Small intestine (tissue), 7 donors: ENCODE results near the gene KIAA1328. TPM values are rescaled to one million over a fixed set of nuclear protein-coding genes. Genes with fewer than 3 reads are reported as not detected.
A peak's percentile ranks its signal among the peaks of the same experiment; 100 is the strongest.
"Not testable (repeated sequence)": the region's sequence is repeated elsewhere in the genome, so short reads cannot be mapped to it uniquely, and the experiment has no call there.

Source experiments
- DNase-seq, 2 donors: peaks; one replicate each; pipeline versions ENCODE4 v3.0.0 to v3.0.0-alpha.2; 2013
- FAIRE-seq: peaks from 2 replicates; lab custom pipeline; 2012; peaks lifted over from hg19 to GRCh38; lab: Jason Lieb, UNC
- H3K27ac ChIP-seq, 3 donors: one replicate each; pipeline ENCODE4 v1.5.1; 2013; ENCODE audit warnings: low read length in 2 of 3, mild to moderate bottlenecking in 2 of 3, control low read depth in 1 of 3, inconsistent platforms in 1 of 3, low read depth in 1 of 3, moderate library complexity in 1 of 3
- H3K27me3 ChIP-seq, 3 donors: one replicate each; pipeline ENCODE4 v1.6.1; 2013; ENCODE audit warnings: low read length in 3 of 3, inconsistent platforms in 1 of 3; ENCODE audit not compliant: control insufficient read depth in 3 of 3, insufficient read depth in 3 of 3
- H3K36me3 ChIP-seq, 3 donors: one replicate each; pipeline ENCODE4 v1.6.1; 2013; ENCODE audit warnings: low read length in 3 of 3, inconsistent platforms in 1 of 3, low read depth in 1 of 3, mild to moderate bottlenecking in 1 of 3, moderate library complexity in 1 of 3; ENCODE audit not compliant: control insufficient read depth in 3 of 3, insufficient read depth in 2 of 3
- H3K4me1 ChIP-seq, 3 donors: one replicate each; pipeline ENCODE4 v1.6.1; 2013; ENCODE audit warnings: low read length in 2 of 3, inconsistent platforms in 1 of 3, low read depth in 1 of 3, mild to moderate bottlenecking in 1 of 3, moderate library complexity in 1 of 3; ENCODE audit not compliant: control insufficient read depth in 3 of 3, insufficient read depth in 2 of 3
- H3K4me3 ChIP-seq, 3 donors: one replicate each; pipeline ENCODE4 v1.5.1; 2013; ENCODE audit warnings: low read length in 3 of 3, control low read depth in 1 of 3, inconsistent platforms in 1 of 3, low read depth in 1 of 3, mild to moderate bottlenecking in 1 of 3, moderate library complexity in 1 of 3
- H3K9me3 ChIP-seq, 2 donors: one replicate each; pipeline ENCODE4 v1.6.1; 2013; ENCODE audit warnings: low read depth in 1 of 2, low read length in 1 of 2; ENCODE audit not compliant: control insufficient read depth in 2 of 2, insufficient read depth in 1 of 2
- WGBS, 3 donors: extraction: QIAGEN DNeasy Blood & Tissue Kit; methylation state at CpG; one replicate each; pipeline ENCODE4 v1.1.7; 2013; 5-methylcytosine and 5-hydroxymethylcytosine counted together
- polyA plus RNA-seq, 4 donors: library from polyadenylated mRNA; stranded (reverse) in 3 of 4; unstranded in 1 of 4; fragments of 200-250 nt in 3 of 4; fragments of 120-200 nt in 1 of 4; gene quantifications; one replicate each; pipeline versions ENCODE4 v1.2.1 to v1.2.3, GENCODE V29; 2013
- donor health status: healthy with polysubstance abuse.
- donor health status: control.
- donor health status: control.
- donor health status: Bipolar disorder and iron deficiency.
- donor health status: healthy.

The KIAA1328 gene
- polyA plus RNA-seq, 4 donors: 1.8 to 6.8 (median 2.6) TPM

- Histone ChIP-seq H3K36me3 (peaks cover 0 to 3% (median 0%) of the 10 kb centered on the region in 3 donors), H3K4me3 (no peak overlapping the region), H3K27me3 (no peaks in the 10 kb centered on the region), H3K9me3 (no peaks in the 10 kb centered on the region), H3K4me1 (no peaks in the 10 kb centered on the region), H3K27ac (no peak overlapping the region)
- FAIRE-seq (no peak), DNase-seq (no peak)
These were observed 76.6 kb downstream of the KIAA1328 start for GRCh38 chr18:36905571-36905970.

GRCh38 chr18:36909282-36909681 lies 80.4 kb downstream of the KIAA1328 start:
- FAIRE-seq, H3K27me3 ChIP-seq, H3K27ac ChIP-seq, DNase-seq, H3K4me1 ChIP-seq, H3K9me3 ChIP-seq, H3K36me3 ChIP-seq, H3K4me3 ChIP-seq: not testable (repeated sequence)
- WGBS, 3 donors: 95 to 96% (median 96%) methylated on average over 4 of the region's 4 CpGs

- DNase-seq (no peak), FAIRE-seq (no peak)
- Histone ChIP-seq H3K27ac (no peak overlapping the region), H3K36me3 (peaks cover 0 to 3% (median 0%) of the 10 kb centered on the region in 3 donors), H3K9me3 (no peaks in the 10 kb centered on the region), H3K27me3 (no peaks in the 10 kb centered on the region), H3K4me1 (no peaks in the 10 kb centered on the region), H3K4me3 (no peak overlapping the region)
- 65 to 79% (median 76%) methylated on average over 1 of the region's 1 CpG for WGBS, 3 donors
These were observed 84.0 kb downstream of the KIAA1328 start for GRCh38 chr18:36912887-36913286.

GRCh38 chr18:36917907-36918306 lies 89.0 kb downstream of the KIAA1328 start:
- Histone ChIP-seq H3K4me1 (no peaks in the 10 kb centered on the region), H3K4me3 (no peak overlapping the region), H3K9me3 (no peaks in the 10 kb centered on the region), H3K27ac (no peak overlapping the region), H3K36me3 (no peaks in the 10 kb centered on the region), H3K27me3 (no peaks in the 10 kb centered on the region)
- 77 to 89% (median 84%) methylated on average over 3 of the region's 3 CpGs for WGBS, 3 donors
- FAIRE-seq (no peak), DNase-seq (no peak)

GRCh38 chr18:36929601-36930000 lies 100.7 kb downstream of the KIAA1328 start:
- peaks cover 0 to 8% (median 0%) of the 10 kb centered on the region in 3 donors for H3K36me3 ChIP-seq
- FAIRE-seq: no peak
- 91 to 95% (median 91%) methylated on average over 2 of the region's 2 CpGs for WGBS, 3 donors

DNA sequence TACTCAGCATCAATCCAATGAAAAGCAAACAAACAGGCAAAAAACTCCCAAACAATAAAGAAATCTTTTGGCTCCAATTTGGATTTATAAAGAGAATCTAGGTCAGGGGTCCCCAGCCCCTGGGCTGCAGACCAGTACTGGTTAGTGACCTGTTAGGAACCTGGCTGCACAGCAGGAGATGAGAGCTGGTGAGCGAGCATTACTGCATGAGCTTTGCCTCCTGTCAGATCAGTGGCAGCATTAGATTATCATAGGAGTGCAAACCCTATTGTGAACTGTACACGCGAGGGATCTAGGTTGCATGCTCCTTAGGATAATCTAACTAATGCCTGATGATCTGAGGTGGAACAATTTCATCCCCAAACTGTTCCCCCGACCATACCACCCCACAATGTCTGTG lies 102.2 kb downstream of the KIAA1328 start:
- peaks cover 0 to 8% (median 0%) of the 10 kb centered on the region in 3 donors for H3K36me3 ChIP-seq
- H3K27ac ChIP-seq: no peak overlapping the region
- no peaks in the 10 kb centered on the region for H3K9me3 ChIP-seq
- DNase-seq (no peak), FAIRE-seq (no peak)
- H3K4me3 ChIP-seq: no peak overlapping the region
- no peaks in the 10 kb centered on the region for H3K27me3 ChIP-seq
- 93 to 94% (median 94%) methylated on average over 4 of the region's 4 CpGs for WGBS, 3 donors
- no peaks in the 10 kb centered on the region for H3K4me1 ChIP-seq

More at GRCh38 chr18:36929601-36930000, 100.7 kb downstream of the KIAA1328 start:
- DNase-seq: no peak
- Histone ChIP-seq H3K27me3 (no peaks in the 10 kb centered on the region), H3K4me3 (no peak overlapping the region), H3K4me1 (no peaks in the 10 kb centered on the region), H3K9me3 (no peaks in the 10 kb centered on the region), H3K27ac (no peak overlapping the region)

- Histone ChIP-seq H3K4me3 (no peak overlapping the region), H3K27me3 (no peaks in the 10 kb centered on the region), H3K27ac (no peak overlapping the region), H3K36me3 (peaks cover 0 to 8% (median 0%) of the 10 kb centered on the region in 3 donors), H3K9me3 (peaks cover 0 to 2% of the 10 kb centered on the region in 2 donors), H3K4me1 (no peaks in the 10 kb centered on the region)
- WGBS, 3 donors: 97 to 100% (median 100%) methylated on average over 2 of the region's 2 CpGs
- FAIRE-seq (no peak), DNase-seq (no peak)
These were observed 104.6 kb downstream of the KIAA1328 start for GRCh38 chr18:36933552-36933951.

GRCh38 chr18:36934884-36935283 lies 106.0 kb downstream of the KIAA1328 start:
- no peak for FAIRE-seq
- Histone ChIP-seq H3K4me1 (no peaks in the 10 kb centered on the region), H3K36me3 (peaks cover 0 to 8% (median 0%) of the 10 kb centered on the region in 3 donors), H3K27me3 (no peaks in the 10 kb centered on the region), H3K9me3 (peaks cover 0 to 2% of the 10 kb centered on the region in 2 donors), H3K27ac (no peak overlapping the region), H3K4me3 (no peak overlapping the region)
- DNase-seq: no peak
- WGBS, 3 donors: 64 to 83% (median 81%) methylated on average over 1 of the region's 1 CpG

GRCh38 chr18:36942264-36942663 lies 113.3 kb downstream of the KIAA1328 start:
- FAIRE-seq (no peak), DNase-seq (peak; percentile 26 to 37)
- Histone ChIP-seq H3K27ac (no peak overlapping the region), H3K4me1 (no peaks in the 10 kb centered on the region), H3K4me3 (no peak overlapping the region), H3K27me3 (no peaks in the 10 kb centered on the region), H3K9me3 (peaks cover 0 to 4% of the 10 kb centered on the region in 2 donors), H3K36me3 (no peaks in the 10 kb centered on the region)
- 57 to 62% (median 59%) methylated on average over 6 of the region's 6 CpGs for WGBS, 3 donors
